H1 (cell line): ENCODE measurements around the gene PACSIN2. TPM values are rescaled to one million over a fixed set of nuclear protein-coding genes. Genes with fewer than 3 reads are reported as not detected.

Experiments used
- CTCF ChIA-PET: fragments of 300-600 bp; sonication (Branson Sonifier 250); formaldehyde crosslinking; loops from one replicate; lab custom pipeline; 2021; ENCODE audit not compliant: partially characterized antibody; lab: Charles Lee
- POLR2A ChIA-PET: fragments of 300-600 bp; sonication (Branson Sonifier 250); formaldehyde crosslinking; loops from one replicate; lab custom pipeline; 2021; ENCODE audit warnings: inconsistent platforms; ENCODE audit not compliant: partially characterized antibody; lab: Charles Lee
- DNase-seq, 2 experiments: peaks; one replicate each; pipeline versions ENCODE4 v3.0.0 to v3.0.0-alpha.2; 2010 to 2022; ENCODE audit warnings: low spot score in 2 of 2, low read depth in 1 of 2, mixed read lengths in 1 of 2
- FAIRE-seq: peaks from 2 replicates; lab custom pipeline; 2011; peaks lifted over from hg19 to GRCh38; lab: Jason Lieb, UNC
- H2AFZ ChIP-seq: 2 replicates; pipeline ENCODE4 v1.8.1; 2012; ENCODE audit warnings: low read length, inconsistent platforms
- H2AK5ac ChIP-seq: 2 replicates; pipeline ENCODE4 v1.6.1; 2013; ENCODE audit warnings: low read depth, low read length
- H2BK120ac ChIP-seq: replicated peaks from 2 replicates; pipeline ENCODE3; 2013; ENCODE audit warnings: low read depth, low read length, inconsistent platforms
- H2BK12ac ChIP-seq: 2 replicates; pipeline ENCODE4 v1.6.1; 2013; ENCODE audit warnings: low read depth, low read length
- H2BK15ac ChIP-seq: 2 replicates; pipeline ENCODE4 v1.6.1; 2013; ENCODE audit warnings: low read length
- H2BK20ac ChIP-seq: 2 replicates; pipeline ENCODE4 v1.6.1; 2013; ENCODE audit warnings: low read length
- H2BK5ac ChIP-seq: 2 replicates; pipeline ENCODE4 v1.6.1; 2013; ENCODE audit warnings: low read depth, low read length
- H3K14ac ChIP-seq: 2 replicates; pipeline ENCODE4 v1.6.1; 2013; ENCODE audit warnings: inconsistent platforms; ENCODE audit not compliant: insufficient read length
- H3K18ac ChIP-seq: 2 replicates; pipeline ENCODE4 v1.6.1; 2013; ENCODE audit warnings: low read length; ENCODE audit errors: extremely low read depth
- H3K23ac ChIP-seq: 2 replicates; pipeline ENCODE4 v1.6.1; 2013; ENCODE audit warnings: inconsistent platforms; ENCODE audit not compliant: insufficient read length
- H3K23me2 ChIP-seq: 2 replicates; pipeline ENCODE4 v1.6.1; 2013; ENCODE audit warnings: low read depth, low read length
- H3K27ac ChIP-seq: 2 replicates; pipeline ENCODE4 v1.6.1; 2011; ENCODE audit warnings: low read depth, low read length, inconsistent platforms
- H3K27me3 ChIP-seq, 4 experiments: replicated peaks in 1 of 4; 1 replicate in 1 of 4; 2 replicates in 3 of 4; pipeline versions ENCODE4 v1.6.1 to v1.8.1; 2011 to 2013; ENCODE audit warnings: low read length in 3 of 4, mild to moderate bottlenecking in 3 of 4, inconsistent platforms in 2 of 4, mixed read lengths in 2 of 4, moderate library complexity in 1 of 4; ENCODE audit not compliant: control insufficient read depth in 3 of 4, insufficient read depth in 3 of 4; ENCODE audit errors: extremely low read depth in 1 of 4
- H3K36me3 ChIP-seq, 4 experiments: 2 replicates each; pipeline versions ENCODE4 v1.6.1 to v1.8.1; 2011 to 2013; ENCODE audit warnings: mild to moderate bottlenecking in 4 of 4, low read length in 3 of 4, moderate library complexity in 2 of 4, control low read depth in 1 of 4, inconsistent platforms in 1 of 4; ENCODE audit not compliant: insufficient read depth in 4 of 4, control insufficient read depth in 2 of 4
- H3K4ac ChIP-seq: replicated peaks from 2 replicates; pipeline ENCODE3; 2013; ENCODE audit warnings: low read length, low read depth, mixed read lengths, inconsistent platforms; ENCODE audit not compliant: insufficient read length
- H3K4me1 ChIP-seq, 4 experiments: replicated peaks in 1 of 4; 1 replicate in 1 of 4; 2 replicates in 3 of 4; pipeline versions ENCODE4 v1.6.1 to v1.8.1; 2011 to 2013; ENCODE audit warnings: low read length in 3 of 4, inconsistent platforms in 2 of 4, mixed read lengths in 1 of 4; ENCODE audit not compliant: insufficient read depth in 4 of 4, control insufficient read depth in 3 of 4
- H3K4me2 ChIP-seq, 2 experiments: 2 replicates each; pipeline versions ENCODE4 v1.6.1 to v1.8.1; 2011 to 2013; ENCODE audit warnings: low read depth in 2 of 2, low read length in 2 of 2, control low read depth in 1 of 2, inconsistent platforms in 1 of 2, mild to moderate bottlenecking in 1 of 2; ENCODE audit not compliant: insufficient read depth in 1 of 2
- H3K4me3 ChIP-seq, 4 experiments: fragments of 200-600, 300-600 bp in 1 of 4; sonication (generic), shearing (Covaris generic), sonication (Bioruptor Twin) in 1 of 4; 2 replicates each; pipeline versions ENCODE4 v1.5.1 to v1.8.1; 2011 to 2016; ENCODE audit warnings: low read length in 4 of 4, low read depth in 3 of 4, control low read depth in 2 of 4, inconsistent platforms in 2 of 4, mild to moderate bottlenecking in 2 of 4, mixed read lengths in 1 of 4, moderate library complexity in 1 of 4; ENCODE audit not compliant: insufficient read depth in 2 of 4; ENCODE audit errors: extremely low read depth in 1 of 4
- H3K56ac ChIP-seq: replicated peaks from 2 replicates; pipeline ENCODE3; 2013; ENCODE audit warnings: low read depth, mild to moderate bottlenecking, mixed read lengths, low read length, inconsistent platforms; ENCODE audit not compliant: insufficient read length
- H3K79me1 ChIP-seq: 2 replicates; pipeline ENCODE4 v1.6.1; 2013; ENCODE audit warnings: low read depth, low read length, control low read depth
- H3K79me2 ChIP-seq, 2 experiments: 2 replicates each; pipeline versions ENCODE4 v1.6.1 to v1.8.1; 2012 to 2013; ENCODE audit warnings: low read length in 2 of 2, mild to moderate bottlenecking in 2 of 2, inconsistent platforms in 1 of 2; ENCODE audit not compliant: insufficient read depth in 2 of 2, control insufficient read depth in 1 of 2
- H3K9ac ChIP-seq, 4 experiments: replicated peaks in 1 of 4; 1 replicate in 1 of 4; 2 replicates in 3 of 4; pipeline versions ENCODE4 v1.6.1 to v1.8.1; 2011 to 2013; ENCODE audit warnings: low read depth in 3 of 4, low read length in 3 of 4, control low read depth in 2 of 4, mild to moderate bottlenecking in 2 of 4, moderate library complexity in 2 of 4, inconsistent platforms in 1 of 4; ENCODE audit errors: extremely low read depth in 1 of 4
- H3K9me3 ChIP-seq, 2 experiments: 2 replicates each; pipeline versions ENCODE4 v1.6.1 to v1.8.1; 2012 to 2013; ENCODE audit warnings: mild to moderate bottlenecking in 2 of 2, moderate library complexity in 2 of 2, control low read depth in 1 of 2, inconsistent platforms in 1 of 2, low read depth in 1 of 2, low read length in 1 of 2, mixed read lengths in 1 of 2; ENCODE audit not compliant: insufficient read depth in 2 of 2
- H4K20me1 ChIP-seq, 2 experiments: replicated peaks in 1 of 2; 2 replicates each; pipeline versions ENCODE3 to v1.8.1; 2011 to 2013; ENCODE audit warnings: inconsistent platforms in 2 of 2, low read length in 2 of 2, mild to moderate bottlenecking in 1 of 2; ENCODE audit not compliant: insufficient read depth in 2 of 2, control insufficient read depth in 1 of 2
- H4K5ac ChIP-seq: 2 replicates; pipeline ENCODE4 v1.6.1; 2013; ENCODE audit warnings: low read length, low read depth, mixed read lengths, inconsistent platforms; ENCODE audit not compliant: insufficient read length
- H4K8ac ChIP-seq: 2 replicates; pipeline ENCODE4 v1.8.0; 2013; ENCODE audit warnings: mild to moderate bottlenecking, moderate library complexity, low read length, inconsistent platforms; ENCODE audit not compliant: insufficient read depth; ENCODE audit errors: extremely low read depth
- H4K91ac ChIP-seq: replicated peaks from 2 replicates; pipeline ENCODE3; 2013; ENCODE audit warnings: low read length, mixed read lengths, inconsistent platforms; ENCODE audit not compliant: insufficient read length
- BACH1 ChIP-seq: IDR thresholded peaks from 2 replicates; pipeline ENCODE4 v1.6.1; 2012; ENCODE audit warnings: low read length, improper control_type of control experiment
- CREB1 ChIP-seq: IDR thresholded peaks from 2 replicates; pipeline ENCODE4 v1.6.1; 2012; ENCODE audit warnings: inconsistent platforms
- GABPA ChIP-seq: IDR thresholded peaks from 2 replicates; pipeline ENCODE4 v1.6.1; 2011; ENCODE audit warnings: mild to moderate bottlenecking, low read length, moderate library complexity, borderline replicate concordance; ENCODE audit not compliant: insufficient read depth
- JUND ChIP-seq: IDR thresholded peaks from 2 replicates; pipeline ENCODE4 v1.6.1; 2011; ENCODE audit warnings: mild to moderate bottlenecking, improper control_type of control experiment, low read length
- KDM1A ChIP-seq: fragments of 200-600, 300-600 bp; sonication (generic); IDR thresholded peaks from 2 replicates; pipeline ENCODE4 v1.7.1; 2016; ENCODE audit warnings: mild to moderate bottlenecking, low read length, borderline replicate concordance
- RAD21 ChIP-seq, 2 experiments: IDR thresholded peaks in 1 of 2; conservative IDR thresholded peaks in 1 of 2; 2 replicates each; pipeline ENCODE4 v1.6.1; 2011; ENCODE audit warnings: low read depth in 2 of 2, low read length in 2 of 2, improper control_type of control experiment in 1 of 2, inconsistent platforms in 1 of 2, mild to moderate bottlenecking in 1 of 2, moderate library complexity in 1 of 2
- RBBP5 ChIP-seq: IDR thresholded peaks from 2 replicates; pipeline ENCODE4 v1.7.1; 2012; ENCODE audit warnings: low read depth, mild to moderate bottlenecking, inconsistent platforms, low read length, moderate library complexity, borderline replicate concordance
- RNF2 ChIP-seq: fragments of 200-900, 300-1000 bp; sonication (generic); IDR thresholded peaks from 2 replicates; pipeline ENCODE4 v1.7.1; 2016; ENCODE audit warnings: borderline replicate concordance, low read depth, mild to moderate bottlenecking, antibody characterized with exemption, low read length; ENCODE audit not compliant: poor library complexity, severe bottlenecking; ENCODE audit errors: missing control alignments
- SAP30 ChIP-seq: fragments of 300-600 bp; sonication (generic); IDR thresholded peaks from 2 replicates; pipeline ENCODE4 v1.7.1; 2012; ENCODE audit warnings: low read length, moderate library complexity, mild to moderate bottlenecking, inconsistent platforms; ENCODE audit not compliant: insufficient read depth, insufficient replicate concordance
- SIX5 ChIP-seq: IDR thresholded peaks from 2 replicates; pipeline ENCODE4 v1.6.1; 2011; ENCODE audit warnings: mild to moderate bottlenecking, low read depth, low read length
- SP4 ChIP-seq: IDR thresholded peaks from 2 replicates; pipeline ENCODE4 v1.6.1; 2012; ENCODE audit warnings: low read length, inconsistent platforms
- TEAD4 ChIP-seq: IDR thresholded peaks from 2 replicates; pipeline ENCODE4 v1.6.1; 2012; ENCODE audit warnings: low read depth, low read length, inconsistent platforms, mixed read lengths
- ZNF274 ChIP-seq: IDR thresholded peaks from 2 replicates; pipeline ENCODE4 v1.7.0; 2012; ENCODE audit warnings: low read length, borderline replicate concordance; ENCODE audit errors: extremely low read depth
- WGBS, 2 experiments: shearing (Covaris generic) in 1 of 2; methylation state at CpG; one replicate each; pipeline versions ENCODE4 v1.1.6 to v1.1.7; 2013 to 2015; ENCODE audit warnings: low lambda C conversion rate in 2 of 2, mixed read lengths in 2 of 2, inconsistent platforms in 1 of 2, low coverage in 1 of 2, missing lambda C conversion rate in 1 of 2; ENCODE audit not compliant: insufficient replicate concordance in 2 of 2, insufficient coverage in 1 of 2, insufficient read length in 1 of 2; ENCODE audit errors: extremely low coverage in 1 of 2, missing lambda C conversion rate in 1 of 2; 5-methylcytosine and 5-hydroxymethylcytosine counted together
- polyA plus RNA-seq, 7 experiments: library from polyadenylated mRNA; depleted of rRNA in 3 of 7; stranded (reverse) in 5 of 7; unstranded in 2 of 7; fragments of >200 nt in 5 of 7; fragments of 200-250 nt in 2 of 7; gene quantifications; 1 replicate in 5 of 7; 2 replicates in 1 of 7; 4 replicates in 1 of 7; pipeline versions ENCODE4 v1.2.1 to v1.2.3, GENCODE V29; 2011 to 2013; ENCODE audit warnings: missing spikeins in 2 of 7, mixed read lengths in 2 of 7
- total RNA-seq: library from RNA; stranded (reverse); fragmentation: NEBNext Ultra II Directional; extraction: Animal tissue kit (Norgen Biotek cat#: 25700); gene quantifications from 2 replicates; pipeline ENCODE4 v1.2.1, GENCODE V29; 2021

The PACSIN2 gene
- total and polyA plus RNA-seq, 2 of the 8 experiments (the other 6 are each of a cell fraction or from before 2014, with no cell fraction given) = 44.8 to 64.2 TPM

GRCh38 chr22:42957958-42958357, 57.0 kb downstream of the PACSIN2 start:
- H2BK20ac ChIP-seq = no peak overlapping the region
- no peak overlapping the region for H2BK5ac ChIP-seq
- peaks cover 6 to 26% (median 19%) of the 10 kb centered on the region in 4 experiments for H3K4me1 ChIP-seq
- peaks cover 10 to 20% of the 10 kb centered on the region in 2 experiments for H4K20me1 ChIP-seq
- H3K36me3 ChIP-seq = peaks cover 0 to 3% (median 0%) of the 10 kb centered on the region in 4 experiments; a peak in 1 of 8 replicates
- H3K9ac ChIP-seq = no peak overlapping the region
- H3K4me3 ChIP-seq = no peak overlapping the region
- H4K5ac ChIP-seq = no peak overlapping the region
- H3K79me2 ChIP-seq = peaks cover 8 to 93% of the 10 kb centered on the region in 2 experiments
- no peak overlapping the region for H3K14ac ChIP-seq
- H3K9me3 ChIP-seq = no peaks in the 10 kb centered on the region
- ChIA-PET CTCF (interaction anchor here (0.6 to 1.0 kb wide), 2 partner anchors 31 to 55 kb away, joined by 4 read pairs; no protein-coding TSS in a partner anchor), POLR2A (interaction anchor here (1.7 kb wide), 1 partner anchor 57 kb away, joined by 4 read pairs; the partner anchor contains the start of gene PACSIN2)
- H2BK12ac ChIP-seq = no peak overlapping the region
- H3K4ac ChIP-seq = no peak overlapping the region
- H4K91ac ChIP-seq = no peak overlapping the region
- 93% methylated on average over 7 of the region's 7 CpGs; no CpG with 5 or more reads in 1 of the 2 experiments for WGBS, 2 experiments
- H3K18ac ChIP-seq = no peak overlapping the region
- no peak overlapping the region for H3K23ac ChIP-seq
- H3K79me1 ChIP-seq = peaks cover 9% of the 10 kb centered on the region
- H2BK15ac ChIP-seq = no peak overlapping the region
- no peak overlapping the region for H2AFZ ChIP-seq
- no peak overlapping the region for H3K56ac ChIP-seq
- no peak overlapping the region for H3K27ac ChIP-seq
- no peak overlapping the region for H2AK5ac ChIP-seq
- no peak for DNase-seq
- no peak overlapping the region for H2BK120ac ChIP-seq
- H4K8ac ChIP-seq = no peak overlapping the region
- FAIRE-seq = no peak
- H3K23me2 ChIP-seq = no peaks in the 10 kb centered on the region
- H3K4me2 ChIP-seq = no peak overlapping the region
- no peaks in the 10 kb centered on the region for H3K27me3 ChIP-seq
- TF ChIP-seq KDM1A (no peak), CREB1 (no peak), SIX5 (no peak), GABPA (no peak), BACH1 (no peak), SP4 (no peak), RNF2 (no peak), RAD21 (IDR thresholded peaks at IDR 0.05 in 1 of 2, conservative IDR thresholded peaks at IDR 0.05 in 1 of 2; ENCODE audit: low read depth in 2 of 2, low read length in 2 of 2) (no peak), JUND (no peak), ZNF274 (no peak), SAP30 (no peak), RBBP5 (no peak), TEAD4 (no peak)
